B cell (primary cell): Measurements from ENCODE around the gene C16orf46. TPM values are rescaled to one million over a fixed set of nuclear protein-coding genes. Genes with fewer than 3 reads are reported as not detected.
A peak's percentile ranks its signal among the peaks of the same experiment; 100 is the strongest.

Experiments
- ATAC-seq: fragments of 200-7000 bp; cut with Tn5 transposase; one replicate; pipeline ENCODE4 v1.10.0; 2021; ENCODE audit warnings: low read depth, mild to moderate bottlenecking, moderate number of reproducible peaks, moderate library complexity
- CTCF ChIA-PET: fragments of 350-600 bp; sonication (Branson Sonifier 250); formaldehyde crosslinking; loops from one replicate; lab custom pipeline; 2021; ENCODE audit warnings: antibody characterized with exemption, inconsistent platforms; lab: Charles Lee
- POLR2A ChIA-PET: fragments of 350-600 bp; sonication (Branson Sonifier 250); formaldehyde crosslinking; loops from one replicate; lab custom pipeline; 2021; ENCODE audit warnings: antibody characterized with exemption; lab: Charles Lee
- DNase-seq: peaks from one replicate; pipeline ENCODE4 v3.0.0; 2013
- H2AFZ ChIP-seq: 2 replicates; pipeline ENCODE4 v1.6.1; 2012; ENCODE audit warnings: mild to moderate bottlenecking, low read depth, low read length; ENCODE audit not compliant: insufficient read depth, poor library complexity, severe bottlenecking
- H3K27ac ChIP-seq, 2 donors: 1 replicate in 1 of 2; 2 replicates in 1 of 2; pipeline ENCODE4 v1.5.1; 2012 to 2013; ENCODE audit warnings: low read length in 2 of 2, mild to moderate bottlenecking in 2 of 2, moderate library complexity in 1 of 2
- H3K27me3 ChIP-seq, 4 experiments: fragments of 200-600 bp in 1 of 4; sonication (generic) in 1 of 4; replicated peaks in 1 of 4; 1 replicate in 2 of 4; 2 replicates in 2 of 4; pipeline versions ENCODE4 v1.6.1 to v1.7.0; 2013 to 2016; ENCODE audit warnings: low read length in 3 of 4, mild to moderate bottlenecking in 2 of 4, mixed read lengths in 1 of 4, moderate library complexity in 1 of 4; ENCODE audit not compliant: insufficient read depth in 4 of 4, control insufficient read depth in 3 of 4; ENCODE audit errors: control extremely low read depth in 1 of 4
- H3K36me3 ChIP-seq, 2 experiments: replicated peaks in 1 of 2; 1 replicate in 1 of 2; 2 replicates in 1 of 2; pipeline versions ENCODE4 v1.6.1 to v1.7.1; 2013; ENCODE audit warnings: low read length in 1 of 2; ENCODE audit not compliant: insufficient read depth in 2 of 2, control insufficient read depth in 1 of 2; ENCODE audit errors: control extremely low read depth in 1 of 2, extremely low read depth in 1 of 2
- H3K4me1 ChIP-seq, 2 donors: fragments of 200-600 bp in 1 of 2; sonication (generic) in 1 of 2; 1 replicate in 1 of 2; 2 replicates in 1 of 2; pipeline versions ENCODE4 v1.5.1 to v1.6.1; 2013 to 2017; ENCODE audit warnings: low read length in 2 of 2; ENCODE audit not compliant: control insufficient read depth in 2 of 2, insufficient read depth in 2 of 2
- H3K4me2 ChIP-seq: replicated peaks from 2 replicates; pipeline ENCODE3; 2012; ENCODE audit warnings: mild to moderate bottlenecking, low read depth, low read length; ENCODE audit not compliant: poor library complexity, severe bottlenecking
- H3K4me3 ChIP-seq, 5 experiments: fragments of 200-600 bp in 1 of 5; sonication (generic) in 1 of 5; 1 replicate in 3 of 5; 2 replicates in 2 of 5; pipeline versions ENCODE4 v1.5.1 to v1.7.0; 2011 to 2016; ENCODE audit warnings: low read length in 4 of 5, mild to moderate bottlenecking in 4 of 5, low read depth in 2 of 5, control low read depth in 1 of 5, moderate library complexity in 1 of 5; ENCODE audit not compliant: insufficient read depth in 1 of 5; ENCODE audit errors: control extremely low read depth in 1 of 5, extremely low read depth in 1 of 5
- H3K79me2 ChIP-seq: fragments of 200-600 bp; sonication (generic); one replicate; pipeline ENCODE4 v1.6.0; 2016; ENCODE audit warnings: low read length; ENCODE audit not compliant: control insufficient read depth, insufficient read depth
- H3K9ac ChIP-seq: fragments of 200-600 bp; sonication (generic); 2 replicates; pipeline ENCODE4 v1.6.1; 2017; ENCODE audit warnings: mild to moderate bottlenecking, low read length, moderate library complexity
- H3K9me3 ChIP-seq, 3 donors: one replicate each; pipeline versions ENCODE4 v1.6.1 to v1.7.1; 2013; ENCODE audit warnings: low read length in 2 of 3; ENCODE audit not compliant: control insufficient read depth in 2 of 3, insufficient read depth in 1 of 3; ENCODE audit errors: control extremely low read depth in 1 of 3
- H4K20me1 ChIP-seq: 2 replicates; pipeline ENCODE4 v1.6.0; 2012; ENCODE audit warnings: mild to moderate bottlenecking, low read length; ENCODE audit not compliant: insufficient read depth, control insufficient read depth, poor library complexity, severe bottlenecking
- H3K27ac Mint-ChIP-seq: one replicate; pipeline ENCODE4 v1.8.0; 2021; ENCODE audit warnings: mixed read lengths
- H3K27me3 Mint-ChIP-seq: one replicate; pipeline ENCODE4 v1.8.0; 2021; ENCODE audit warnings: mixed read lengths
- H3K4me1 Mint-ChIP-seq: one replicate; pipeline ENCODE4 v1.8.0; 2021; ENCODE audit warnings: mixed read lengths
- H3K4me3 Mint-ChIP-seq: one replicate; pipeline ENCODE4 v1.8.0; 2021; ENCODE audit warnings: mixed read lengths
- H3K9me3 Mint-ChIP-seq: one replicate; pipeline ENCODE4 v1.8.0; 2022; ENCODE audit warnings: mixed read lengths; ENCODE audit not compliant: insufficient read depth
- CTCF ChIP-seq: fragments of 200-600 bp; IDR thresholded peaks from one replicate; pipeline ENCODE4 v1.8.0; 2022; ENCODE audit warnings: antibody characterized with exemption, mild to moderate bottlenecking
- EZH2 ChIP-seq: IDR thresholded peaks from 2 replicates; pipeline ENCODE4 v1.6.1; 2012; ENCODE audit warnings: borderline replicate concordance, low read depth, mild to moderate bottlenecking, moderate library complexity, low read length; ENCODE audit not compliant: insufficient read depth, poor library complexity, severe bottlenecking
- WGBS: methylation state at CpG from one replicate; pipeline ENCODE4 v1.1.5; 2013; ENCODE audit warnings: missing lambda C conversion rate; ENCODE audit not compliant: insufficient coverage; 5-methylcytosine and 5-hydroxymethylcytosine counted together
- intact Hi-C: fragments of 100-400 bp; cut with micrococcal nuclease; formaldehyde crosslinking; loops from one replicate; pipeline ENCODE4 v1.10.0; 2022
- polyA plus RNA-seq: library from polyadenylated mRNA; depleted of rRNA; stranded (reverse); fragments of >200 nt; gene quantifications from 2 replicates; pipeline ENCODE4 v1.2.3, GENCODE V29; 2012
- total RNA-seq, 2 donors: library from RNA; stranded (reverse); fragments of 120-200 nt in 1 of 2; gene quantifications; 1 replicate in 1 of 2; 2 replicates in 1 of 2; pipeline versions ENCODE4 v1.2.3 to v1.2.4, GENCODE V29; 2013 to 2022

Gene C16orf46
- total and polyA plus RNA-seq, 2 donors (not counting 1 experiment from before 2014, with no cell fraction given): 0.28 TPM; not detected in 1

GRCh38 chr16:81036751-81037350 lies 40.2 kb downstream of the C16orf46 start:
- DNase-seq: peak; percentile 7
- no peaks in the 10 kb centered on the region for H3K9me3 Mint-ChIP-seq
- Histone ChIP-seq H3K9ac (peak overlapping the region; percentile 67), H2AFZ (peak overlapping the region; percentile 74), H3K4me3 (peak overlapping the region; percentile 49 to 76 (median 66)), H3K9me3 (no peaks in the 10 kb centered on the region), H3K36me3 (peaks cover 3 to 11% of the 10 kb centered on the region in 2 experiments), H3K4me2 (peak overlapping the region; percentile 87), H4K20me1 (peaks cover 18% of the 10 kb centered on the region), H3K79me2 (peaks cover 37% of the 10 kb centered on the region), H3K27ac (peak overlapping the region in 1 of 2 donors; percentile 40), H3K27me3 (no peaks in the 10 kb centered on the region), H3K4me1 (peaks cover 14 to 16% of the 10 kb centered on the region in 2 donors)
- TF ChIP-seq EZH2: no peak
- TF ChIP-seq CTCF: no peak
- intact Hi-C loops: loop anchor here (10.0 kb wide), 1 partner anchor 278 kb away; the partner anchor contains the start of gene GAN
- ATAC-seq: no peak
- ChIA-PET CTCF (interaction anchor here (0.6 to 10.0 kb wide), 6 partner anchors 26 to 701 kb away, joined by 3 to 99 read pairs (median 7); partner anchors contain the start of genes CENPN and CMC2), POLR2A (interaction anchor here (0.5 to 1.4 kb wide), 3 partner anchors 30 to 769 kb away, joined by 3 to 6 read pairs (median 4); partner anchors contain the start of genes CENPN and CMC2)
- no peaks in the 10 kb centered on the region for H3K27me3 Mint-ChIP-seq
- peak overlapping the region; percentile 66 for H3K27ac Mint-ChIP-seq
- peaks cover 22% of the 10 kb centered on the region for H3K4me1 Mint-ChIP-seq
- H3K4me3 Mint-ChIP-seq: peak overlapping the region; percentile 86
- 0% methylated on average over 1 of the region's 10 CpGs for WGBS
